Ureter (tissue), 1 donor: Measurements from ENCODE around the gene LINC01488. TPM values are rescaled to one million over a fixed set of nuclear protein-coding genes. Genes with fewer than 3 reads are reported as not detected.
A peak's percentile ranks its signal among the peaks of the same experiment; 100 is the strongest.

Source experiments
- DNase-seq: peaks from one replicate; pipeline ENCODE4 v3.0.0-alpha.2; 2020; ENCODE audit warnings: low spot score
- total RNA-seq: library from RNA; stranded (reverse); gene quantifications from one replicate; pipeline ENCODE4 v1.2.4, GENCODE V29; 2023
- donor health status: DM: yes; HTN: yes; CAD: no.

The LINC01488 gene
- total RNA-seq, 1 donor from 2014 or later, result not detected

DNA sequence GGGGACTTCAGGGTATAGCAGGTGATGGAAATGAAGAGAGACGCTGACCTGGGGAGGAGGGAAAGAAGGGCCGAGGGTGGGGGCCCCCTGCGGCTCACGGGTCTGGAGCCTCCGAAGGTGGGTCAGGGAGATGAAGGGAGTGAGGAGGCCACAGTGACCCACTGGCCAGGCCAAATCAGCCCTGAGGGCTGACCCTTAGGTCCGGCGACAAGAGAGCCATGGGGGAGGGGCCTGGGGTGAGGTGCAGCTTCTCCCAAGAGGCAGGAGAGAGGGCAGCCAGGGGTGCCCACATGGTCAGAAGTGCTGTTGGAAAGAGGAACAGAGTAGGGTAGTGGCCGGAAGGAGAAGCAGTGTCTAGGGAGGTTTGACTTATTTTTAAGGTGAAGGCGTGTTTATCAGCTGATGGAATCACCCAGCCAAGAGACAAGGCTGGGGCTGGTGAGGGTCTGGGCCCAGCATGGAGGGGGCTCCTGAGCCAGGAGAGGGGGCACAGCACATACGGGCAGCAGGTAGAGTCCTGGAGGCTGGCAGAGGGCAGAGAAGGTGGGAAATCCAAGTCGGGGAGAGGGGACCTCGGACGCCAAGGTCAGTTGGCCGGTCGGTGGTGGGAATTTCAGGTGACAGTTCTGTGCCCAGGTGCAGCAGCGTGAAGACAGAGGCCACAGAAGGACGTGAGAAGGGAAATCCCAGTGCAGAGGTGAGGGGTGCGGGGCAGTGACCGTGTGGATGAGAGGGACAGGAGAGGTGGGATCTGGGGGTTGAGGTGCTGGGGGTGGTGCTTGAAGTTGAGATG is 49.0 kb downstream of the LINC01488 start:
- no peak for DNase-seq

- DNase-seq, result no peak
Measured at GRCh38 chr11:69531071-69531716, 49.7 kb downstream of the LINC01488 start.

GRCh38 chr11:69531717-69532088 is 50.2 kb downstream of the LINC01488 start:
- DNase-seq, result no peak

DNA sequence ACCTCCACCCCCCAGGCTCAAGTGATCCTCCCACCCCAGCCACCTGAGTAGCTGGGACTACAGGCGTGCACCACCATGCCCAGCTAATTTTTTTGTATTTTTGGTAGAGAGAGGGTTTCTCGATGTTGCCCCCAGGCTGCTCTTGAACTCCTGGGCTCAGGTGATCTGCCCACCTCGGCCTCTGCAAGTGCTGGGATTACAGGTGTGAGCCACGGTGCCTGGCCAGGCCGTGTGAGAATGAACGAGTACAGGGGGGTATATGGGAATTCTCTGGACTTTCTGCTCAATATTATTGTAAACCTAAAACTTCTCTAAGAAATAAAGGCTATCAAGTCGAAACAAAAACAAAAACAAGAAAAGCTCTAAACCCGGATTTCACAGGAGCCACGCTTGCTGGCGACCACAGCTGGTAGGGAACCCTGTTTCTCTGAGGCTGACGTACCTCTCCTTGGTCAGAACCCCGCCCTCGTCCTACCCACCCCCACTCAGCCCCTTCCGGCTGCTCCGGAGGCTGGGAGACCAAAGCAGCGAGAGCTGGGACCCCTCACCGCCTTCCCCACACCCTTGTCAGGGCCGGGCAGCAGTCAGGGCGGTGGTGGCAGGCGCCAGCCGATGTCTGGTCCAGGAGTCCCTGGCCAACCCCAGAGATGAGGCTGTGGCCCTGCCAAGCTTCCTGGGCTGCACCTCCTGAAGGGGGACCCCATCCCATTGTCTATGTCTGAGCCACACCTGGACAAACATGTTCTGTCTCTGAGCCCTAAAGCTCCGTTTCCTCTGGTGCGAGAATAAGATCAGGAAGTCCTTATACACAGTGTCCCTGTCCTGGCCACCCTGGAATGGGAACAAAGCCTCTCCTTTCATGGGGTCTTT is 52.1 kb downstream of the LINC01488 start:
- no peak for DNase-seq

- no peak for DNase-seq
Measured at GRCh38 chr11:69534166-69534530, 52.7 kb downstream of the LINC01488 start.

DNA sequence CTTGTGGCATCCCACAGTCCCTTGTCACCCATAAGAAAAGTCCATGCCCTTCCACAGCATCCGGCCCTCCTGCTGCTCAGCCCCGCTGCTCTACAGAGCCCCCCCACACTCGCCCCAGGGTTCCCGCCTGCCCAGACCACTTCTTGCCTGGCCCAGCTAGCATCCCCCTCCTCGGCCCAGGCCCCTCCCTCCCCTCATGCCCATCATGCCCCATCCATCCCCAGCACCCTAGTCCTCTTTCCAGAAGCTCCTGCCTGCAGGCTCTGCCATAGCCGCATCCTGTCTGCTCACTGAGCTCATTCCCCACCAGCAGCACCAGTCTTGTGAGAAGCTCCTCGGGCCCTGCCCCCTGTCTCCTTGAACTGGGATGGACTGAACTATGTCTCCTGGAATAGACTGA is 54.4 kb downstream of the LINC01488 start:
- no peak for DNase-seq

GRCh38 chr11:69536406-69536805 is 54.9 kb downstream of the LINC01488 start:
- DNase-seq, result no peak

DNA sequence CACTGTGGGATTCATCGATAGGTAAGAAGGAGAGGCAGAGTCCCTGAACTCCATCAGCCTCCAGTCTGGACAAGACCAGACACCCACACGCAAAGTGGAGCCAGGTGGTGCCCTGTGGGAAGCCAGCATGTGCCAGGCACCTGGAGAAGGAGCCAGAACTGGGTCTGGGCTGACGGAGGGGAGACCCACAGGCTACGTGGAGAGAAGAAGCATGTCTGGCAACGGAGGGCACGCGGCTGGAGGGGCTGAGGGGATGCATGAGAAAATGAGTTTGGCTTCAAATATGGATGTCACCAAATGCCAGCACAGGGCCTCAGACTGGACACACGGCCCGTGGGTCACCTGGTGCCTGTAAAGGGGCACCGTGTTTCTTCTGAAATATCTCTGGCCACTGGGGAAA is 55.7 kb downstream of the LINC01488 start:
- no peak for DNase-seq

DNA sequence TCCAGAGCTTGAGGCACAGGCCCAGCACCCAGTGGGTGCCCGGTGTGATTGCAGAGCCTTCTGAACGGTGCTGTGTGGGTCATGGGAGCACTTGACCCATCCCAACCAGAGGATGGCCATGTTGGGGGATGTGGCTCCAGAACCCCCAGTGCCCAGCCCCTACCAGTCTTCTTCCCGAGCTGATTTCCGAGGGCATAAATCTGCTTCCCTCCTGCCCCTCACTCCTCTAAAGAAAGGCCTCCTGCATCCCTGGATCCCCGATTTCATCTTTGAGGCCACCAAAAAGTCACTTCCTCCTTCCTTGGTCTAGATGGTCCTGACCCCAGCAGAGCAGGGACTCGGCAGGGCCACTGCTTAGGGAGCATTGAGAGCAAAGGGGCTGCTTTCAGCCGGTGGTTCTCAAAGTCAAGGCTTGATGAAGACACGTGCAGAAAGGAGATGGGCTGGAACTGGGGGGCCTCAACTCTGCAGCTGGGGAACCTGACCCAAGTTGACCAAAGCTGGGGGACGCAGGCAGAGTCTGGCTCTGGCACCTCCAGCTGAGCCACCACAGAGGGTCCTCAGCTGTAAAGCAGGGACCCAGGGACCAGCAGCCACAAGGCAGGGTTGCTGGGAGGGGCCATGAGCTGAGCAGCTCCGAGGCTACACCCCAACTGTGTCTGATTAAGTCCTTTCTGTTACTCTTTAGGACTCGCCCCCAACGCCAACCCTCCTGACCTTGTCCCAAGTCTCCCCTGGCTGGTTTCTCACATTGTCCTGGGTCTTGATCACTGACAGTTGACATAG is 56.6 kb downstream of the LINC01488 start:
- DNase-seq, result no peak

DNA sequence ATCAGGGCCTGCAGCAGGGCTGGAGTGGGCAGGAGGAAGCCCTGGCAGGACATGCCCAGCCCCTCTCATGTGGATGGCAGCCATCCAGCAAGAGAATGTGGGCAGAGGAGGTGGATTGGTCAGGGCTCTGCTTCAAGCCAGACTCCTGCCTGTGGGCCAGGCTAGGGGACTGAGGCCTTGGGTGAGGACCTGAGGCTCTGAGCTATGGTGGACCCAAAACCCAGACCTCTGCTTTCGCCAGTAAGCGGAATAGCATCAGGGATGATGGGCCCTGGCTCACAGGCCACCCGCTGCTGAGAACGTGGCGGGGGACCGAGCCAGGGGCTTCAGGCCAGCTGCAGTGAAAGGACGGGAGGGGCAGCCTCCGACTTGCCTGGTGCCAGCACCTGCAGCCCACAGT is 57.4 kb downstream of the LINC01488 start:
- DNase-seq, result no peak

- DNase-seq, result peak; percentile 58
Measured at GRCh38 chr11:69539416-69540117, 58.1 kb downstream of the LINC01488 start.

DNA sequence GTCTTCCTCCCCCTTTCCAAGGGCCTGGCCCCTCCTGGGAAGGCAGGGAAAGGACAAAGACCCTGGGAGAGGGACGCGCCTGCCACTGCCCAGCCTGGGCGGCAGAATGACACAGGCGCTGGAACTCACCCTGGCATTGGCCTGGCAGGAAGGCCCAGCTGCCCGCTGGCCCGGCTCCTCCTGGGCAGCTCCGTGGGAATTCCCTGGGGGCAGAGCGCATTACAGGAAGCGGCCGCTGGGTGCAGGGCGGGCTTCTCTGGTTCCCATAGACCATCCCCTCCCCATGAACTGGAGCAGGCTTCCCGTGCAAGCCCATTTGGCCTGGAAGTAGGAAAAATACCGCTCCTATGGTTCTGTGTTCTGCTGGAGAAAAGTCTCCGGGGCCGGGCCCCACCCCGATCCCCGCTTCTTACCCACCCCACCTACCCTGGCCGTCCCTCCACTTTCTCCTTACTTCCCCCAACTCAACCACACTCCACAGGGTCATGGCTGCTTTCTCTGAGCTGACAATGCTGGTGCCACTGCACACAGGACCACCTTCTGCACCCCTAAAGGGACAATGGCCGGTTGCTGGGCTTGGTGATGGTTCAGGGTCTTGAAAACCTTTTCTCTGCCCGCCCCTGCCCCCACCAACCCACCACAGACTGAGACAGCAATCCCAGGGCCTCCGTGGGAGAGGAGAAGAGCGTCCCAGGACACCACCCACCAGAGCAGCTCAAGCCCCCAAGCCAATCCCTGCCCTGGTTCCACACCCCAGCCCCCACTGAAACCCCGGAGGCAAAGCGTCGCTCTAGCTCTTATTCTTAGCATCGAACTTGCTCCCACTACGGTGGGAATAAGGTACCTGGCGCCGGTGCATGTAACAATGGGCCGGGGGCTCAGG is 58.9 kb downstream of the LINC01488 start:
- DNase-seq, result no peak

- no peak for DNase-seq
Measured at GRCh38 chr11:69541001-69541285, 59.5 kb downstream of the LINC01488 start.

DNA sequence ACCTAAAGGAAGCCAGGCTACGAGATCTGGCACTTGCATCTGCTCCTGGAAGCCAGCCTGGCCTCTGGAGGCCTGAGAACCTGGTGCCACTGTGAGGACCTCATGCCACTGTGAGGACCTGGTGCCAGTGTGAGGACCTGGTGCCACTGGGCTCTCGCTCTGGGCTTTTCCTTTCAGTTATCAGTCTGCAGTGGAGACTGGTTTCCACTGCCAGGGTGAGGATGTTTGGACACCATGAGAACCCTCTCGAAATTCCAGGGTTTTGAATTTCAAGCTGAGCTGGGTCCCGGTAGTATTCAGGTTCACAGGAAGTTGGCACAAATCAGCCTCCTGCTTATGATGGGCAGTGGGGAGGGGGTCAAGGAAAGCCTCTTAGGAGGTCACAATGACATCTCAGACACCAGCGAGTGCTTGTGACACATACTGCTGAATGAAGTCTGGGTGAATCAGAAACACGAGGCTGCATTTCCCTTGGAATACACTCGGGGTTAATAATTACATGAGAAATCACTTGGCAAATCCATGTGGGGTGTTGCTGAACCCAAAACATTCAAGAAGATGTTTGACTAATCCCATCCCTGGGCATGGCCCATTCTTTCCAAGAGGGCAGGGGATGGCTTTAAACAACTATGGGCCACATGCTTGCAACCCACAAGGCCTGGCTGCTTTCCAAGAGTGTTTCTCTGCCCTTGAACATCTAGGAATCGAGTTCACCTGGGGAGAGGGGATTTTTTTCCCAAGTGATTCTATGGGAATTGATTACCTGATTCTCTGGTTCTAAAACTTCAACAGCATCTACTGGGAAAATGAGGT is 60.2 kb downstream of the LINC01488 start:
- DNase-seq, result no peak

- DNase-seq, result no peak
Measured at GRCh38 chr11:69542314-69543168, 61.1 kb downstream of the LINC01488 start.
